MM.1S (cell line): ENCODE measurements around the gene KCNAB3.
A peak's percentile ranks its signal among the peaks of the same experiment; 100 is the strongest.

Experiments
- DNase-seq: peaks from one replicate; pipeline ENCODE4 v3.0.0-alpha.2; 2015
- H2AFZ ChIP-seq: fragments of 300-600 bp; sonication (generic); 2 replicates; pipeline ENCODE4 v1.6.0; 2016; ENCODE audit warnings: antibody characterized with exemption, low read length
- H3F3A ChIP-seq: fragments of 300-600 bp; sonication (generic); 2 replicates; pipeline ENCODE4 v1.6.1; 2016; ENCODE audit warnings: mild to moderate bottlenecking, antibody characterized with exemption, low read length, moderate library complexity, mixed read lengths; ENCODE audit not compliant: insufficient read depth
- H3K27ac ChIP-seq: fragments of 300-600 bp; sonication (generic); 2 replicates; pipeline ENCODE4 v1.5.1; 2016; ENCODE audit warnings: mild to moderate bottlenecking, low read length
- H3K27me3 ChIP-seq: fragments of 300-600 bp; sonication (generic); replicated peaks from 2 replicates; pipeline ENCODE4 v1.6.0; 2016; ENCODE audit warnings: low read length; ENCODE audit not compliant: insufficient read depth
- H3K36me3 ChIP-seq: fragments of 300-600 bp; sonication (generic); replicated peaks from 2 replicates; pipeline ENCODE4 v1.6.1; 2016; ENCODE audit warnings: mild to moderate bottlenecking, low read length, mixed read lengths; ENCODE audit not compliant: insufficient read depth
- H3K4me1 ChIP-seq: fragments of 300-600 bp; sonication (generic); 2 replicates; pipeline ENCODE4 v1.6.1; 2016; ENCODE audit warnings: low read length, mixed read lengths
- H3K4me2 ChIP-seq: fragments of 300-600 bp; sonication (generic); 2 replicates; pipeline ENCODE4 v1.6.0; 2016; ENCODE audit warnings: low read depth, low read length
- H3K4me3 ChIP-seq: fragments of 300-600 bp; sonication (generic); 2 replicates; pipeline ENCODE4 v1.5.1; 2016; ENCODE audit warnings: low read length, mixed read lengths
- H3K79me2 ChIP-seq: fragments of 300-600 bp; sonication (generic); 2 replicates; pipeline ENCODE4 v1.6.1; 2016; ENCODE audit warnings: mixed run types, low read length, mixed read lengths
- H3K9ac ChIP-seq: fragments of 300-600 bp; sonication (generic); 2 replicates; pipeline ENCODE4 v1.6.1; 2016; ENCODE audit warnings: low read length, mixed read lengths
- H3K9me2 ChIP-seq: fragments of 300-600 bp; sonication (generic); replicated peaks from 2 replicates; pipeline ENCODE4 v1.6.1; 2016; ENCODE audit warnings: mild to moderate bottlenecking, low read length, mixed read lengths; ENCODE audit not compliant: insufficient read depth
- H3K9me3 ChIP-seq: fragments of 300-600 bp; sonication (generic); replicated peaks from 2 replicates; pipeline ENCODE4 v1.6.1; 2016; ENCODE audit warnings: mild to moderate bottlenecking, low read length, mixed read lengths; ENCODE audit not compliant: insufficient read depth
- H4K20me1 ChIP-seq: fragments of 300-600 bp; sonication (generic); 2 replicates; pipeline ENCODE4 v1.6.1; 2016; ENCODE audit warnings: mild to moderate bottlenecking, low read length, moderate library complexity, mixed read lengths; ENCODE audit not compliant: insufficient read depth
- EZH2 ChIP-seq: fragments of 300-600 bp; sonication (generic); optimal IDR thresholded peaks from 2 replicates; pipeline ENCODE3; 2017; ENCODE audit warnings: low read depth, mild to moderate bottlenecking, antibody characterized with exemption, low read length, mixed read lengths
- EZH2phosphoT487 ChIP-seq: fragments of 300-600 bp; sonication (generic); IDR thresholded peaks from 2 replicates; pipeline ENCODE4 v1.6.1; 2018; ENCODE audit warnings: antibody characterized with exemption, low read length
- TF ChIP-seq, protein P1 (sequence below): fragments of 300-600 bp; sonication (generic); IDR thresholded peaks from 2 replicates; pipeline ENCODE4 v1.5.1; 2016; ENCODE audit warnings: antibody characterized with exemption, low read length, mixed read lengths

Gene KCNAB3

GRCh38 chr17:7930841-7931631, 1.4 kb upstream of the KCNAB3 start:
- Histone ChIP-seq H4K20me1 (no peaks in the 10 kb centered on the region), H3K36me3 (no peaks in the 10 kb centered on the region), H3K27ac (no peak overlapping the region), H3K9me2 (no peaks in the 10 kb centered on the region), H3K9me3 (no peaks in the 10 kb centered on the region), H3K4me2 (peak overlapping the region; percentile 74), H3K27me3 (no peaks in the 10 kb centered on the region), H3K4me3 (peak overlapping the region; percentile 93), H3K9ac (peak overlapping the region; percentile 83), H3K79me2 (peaks cover 23% of the 10 kb centered on the region), H3F3A (no peaks in the 10 kb centered on the region), H3K4me1 (peaks cover 11% of the 10 kb centered on the region), H2AFZ (peak overlapping the region; percentile 66)
- TF ChIP-seq EZH2 (no peak), EZH2phosphoT487 (no peak)
- TF ChIP-seq, protein P1, sequence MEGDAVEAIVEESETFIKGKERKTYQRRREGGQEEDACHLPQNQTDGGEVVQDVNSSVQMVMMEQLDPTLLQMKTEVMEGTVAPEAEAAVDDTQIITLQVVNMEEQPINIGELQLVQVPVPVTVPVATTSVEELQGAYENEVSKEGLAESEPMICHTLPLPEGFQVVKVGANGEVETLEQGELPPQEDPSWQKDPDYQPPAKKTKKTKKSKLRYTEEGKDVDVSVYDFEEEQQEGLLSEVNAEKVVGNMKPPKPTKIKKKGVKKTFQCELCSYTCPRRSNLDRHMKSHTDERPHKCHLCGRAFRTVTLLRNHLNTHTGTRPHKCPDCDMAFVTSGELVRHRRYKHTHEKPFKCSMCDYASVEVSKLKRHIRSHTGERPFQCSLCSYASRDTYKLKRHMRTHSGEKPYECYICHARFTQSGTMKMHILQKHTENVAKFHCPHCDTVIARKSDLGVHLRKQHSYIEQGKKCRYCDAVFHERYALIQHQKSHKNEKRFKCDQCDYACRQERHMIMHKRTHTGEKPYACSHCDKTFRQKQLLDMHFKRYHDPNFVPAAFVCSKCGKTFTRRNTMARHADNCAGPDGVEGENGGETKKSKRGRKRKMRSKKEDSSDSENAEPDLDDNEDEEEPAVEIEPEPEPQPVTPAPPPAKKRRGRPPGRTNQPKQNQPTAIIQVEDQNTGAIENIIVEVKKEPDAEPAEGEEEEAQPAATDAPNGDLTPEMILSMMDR: no peak
- DNase-seq: no peak

DNA sequence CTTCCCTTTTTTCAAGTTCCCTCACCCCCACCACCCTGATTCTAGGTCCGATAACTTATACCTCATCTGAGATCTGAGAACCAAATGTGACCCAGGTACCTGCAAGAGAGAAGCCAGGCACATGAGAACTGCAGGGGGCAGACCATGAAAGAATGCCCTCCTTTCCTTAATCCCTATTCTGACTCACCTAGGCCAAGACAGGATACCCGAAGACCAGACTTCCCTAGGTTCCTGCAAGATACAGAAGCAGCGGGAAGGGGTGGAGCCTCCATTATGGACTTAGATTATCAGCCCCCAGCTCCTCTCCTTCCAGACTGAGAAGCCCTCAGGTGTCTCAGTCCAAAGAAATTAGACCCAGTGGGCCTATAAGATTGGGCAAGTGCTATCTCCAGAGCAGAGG, 2.1 kb downstream of the KCNAB3 start:
- TF ChIP-seq EZH2: no peak
- TF ChIP-seq EZH2phosphoT487: no peak
- TF ChIP-seq, protein P1: no peak
- no peaks in the 10 kb centered on the region for H3K9me3 ChIP-seq
- DNase-seq: no peak

DNA sequence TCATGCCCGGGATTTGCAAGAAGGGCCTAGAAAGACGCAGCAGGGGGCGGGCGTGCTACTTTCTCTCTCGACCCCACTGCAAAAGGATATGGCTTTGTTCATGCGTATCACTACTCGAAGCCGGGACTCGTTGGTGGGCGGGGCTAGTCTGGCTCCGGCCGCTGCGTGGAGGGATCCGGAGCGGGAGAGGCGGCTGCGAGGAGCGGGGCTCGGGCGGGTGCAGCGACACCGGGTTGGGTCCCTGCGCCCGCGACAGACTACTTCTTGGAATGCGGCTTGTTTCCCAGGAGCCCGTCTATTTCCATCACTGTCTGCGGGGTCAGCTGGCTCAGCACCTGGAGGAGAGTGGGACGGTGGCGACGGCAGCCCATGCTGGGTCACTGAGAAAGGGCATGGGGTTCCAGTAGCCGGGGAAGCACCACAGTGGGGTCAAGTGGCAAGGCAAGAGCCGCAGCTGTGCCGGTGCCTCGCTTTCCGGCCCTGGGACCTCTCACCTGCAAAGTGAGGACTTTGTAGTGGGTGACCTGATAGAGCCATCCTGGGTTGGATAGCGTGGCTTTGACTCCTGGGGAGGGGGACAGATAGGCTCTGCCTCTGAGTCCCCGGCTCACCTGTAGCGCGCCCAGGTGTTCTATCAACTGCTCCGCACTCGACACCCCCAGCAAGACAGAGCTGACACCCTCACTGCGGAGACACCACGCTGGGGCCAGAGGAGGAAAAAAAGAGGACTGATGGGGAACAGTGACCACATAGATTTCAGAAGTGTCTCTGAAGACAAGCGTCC, 6.6 kb downstream of the KCNAB3 start:
- Histone ChIP-seq H3K79me2 (no peaks in the 10 kb centered on the region), H3K9ac (peak overlapping the region; percentile 13; the same call in 1 of the 2 replicates), H3K27me3 (peaks cover 16% of the 10 kb centered on the region; the same call in 1 of the 2 replicates), H3K4me3 (peak overlapping the region; percentile 55), H3K9me3 (no peaks in the 10 kb centered on the region), H3K4me1 (no peaks in the 10 kb centered on the region; the same call in 1 of the 2 replicates), H4K20me1 (no peaks in the 10 kb centered on the region), H3K36me3 (no peaks in the 10 kb centered on the region), H3K9me2 (no peaks in the 10 kb centered on the region), H3K27ac (no peak overlapping the region), H2AFZ (peak overlapping the region; percentile 79), H3F3A (no peaks in the 10 kb centered on the region), H3K4me2 (peak overlapping the region; percentile 74)
- TF ChIP-seq EZH2: no peak
- TF ChIP-seq EZH2phosphoT487: no peak
- TF ChIP-seq, protein P1: no peak
- DNase-seq: peak; percentile 62

More for the DNA sequence above, 2.1 kb downstream of the KCNAB3 start:
- peaks cover 18% of the 10 kb centered on the region for H3K79me2 ChIP-seq
- H3K27me3 ChIP-seq: no peaks in the 10 kb centered on the region
- H3F3A ChIP-seq: no peaks in the 10 kb centered on the region
- H3K9ac ChIP-seq: no peak overlapping the region
- H3K36me3 ChIP-seq: no peaks in the 10 kb centered on the region
- peaks cover 7% of the 10 kb centered on the region for H3K4me1 ChIP-seq
- H3K9me2 ChIP-seq: no peaks in the 10 kb centered on the region
- H3K4me2 ChIP-seq: no peak overlapping the region
- no peak overlapping the region for H3K4me3 ChIP-seq
- H2AFZ ChIP-seq: no peak overlapping the region
- no peak overlapping the region for H3K27ac ChIP-seq
- H4K20me1 ChIP-seq: no peaks in the 10 kb centered on the region
